HG03565 (cell line): ENCODE measurements around the gene TBCK.

Experiments used
- ATAC-seq: cut with Tn5 transposase; IDR thresholded peaks from one replicate; pipeline ENCODE4 v1.9.1; 2021; ENCODE audit warnings: mild to moderate bottlenecking, moderate library complexity; ENCODE audit not compliant: unreplicated experiment

Gene TBCK

GRCh38 chr4:106287353-106287969 is 28.5 kb downstream of the TBCK start:
- no peak for ATAC-seq

- ATAC-seq, result no peak
Measured at GRCh38 chr4:106286611-106287010, 29.4 kb downstream of the TBCK start.

GRCh38 chr4:106284227-106284626 is 31.8 kb downstream of the TBCK start:
- no peak for ATAC-seq

- ATAC-seq, result no peak
Measured at GRCh38 chr4:106277140-106277675, 38.8 kb downstream of the TBCK start.

GRCh38 chr4:106273831-106274230 is 42.2 kb downstream of the TBCK start:
- no peak for ATAC-seq

GRCh38 chr4:106270736-106271135 is 45.3 kb downstream of the TBCK start:
- ATAC-seq, result no peak

- no peak for ATAC-seq
Measured at GRCh38 chr4:106269711-106270110, 46.3 kb downstream of the TBCK start.

GRCh38 chr4:106268786-106269185 is 47.2 kb downstream of the TBCK start:
- ATAC-seq, result no peak

GRCh38 chr4:106266201-106266600 is 49.8 kb downstream of the TBCK start:
- ATAC-seq, result peak; percentile 67

- ATAC-seq, result no peak
Measured at GRCh38 chr4:106264331-106264728, 51.7 kb downstream of the TBCK start.

- ATAC-seq, result no peak
Measured at GRCh38 chr4:106263594-106264330, 52.2 kb downstream of the TBCK start.

- no peak for ATAC-seq
Measured at GRCh38 chr4:106261980-106262379, 54.0 kb downstream of the TBCK start.

GRCh38 chr4:106258145-106259045 is 57.6 kb downstream of the TBCK start:
- no peak for ATAC-seq

- ATAC-seq, result no peak
Measured at GRCh38 chr4:106256190-106256589, 59.8 kb downstream of the TBCK start.

GRCh38 chr4:106255195-106255594 is 60.8 kb downstream of the TBCK start:
- ATAC-seq, result no peak

GRCh38 chr4:106253364-106254129 is 62.5 kb downstream of the TBCK start:
- no peak for ATAC-seq

GRCh38 chr4:106247600-106247999 is 68.4 kb downstream of the TBCK start:
- no peak for ATAC-seq

- ATAC-seq, result no peak
Measured at GRCh38 chr4:106246441-106246840, 69.6 kb downstream of the TBCK start.

- ATAC-seq, result no peak
Measured at GRCh38 chr4:106245176-106245575, 70.8 kb downstream of the TBCK start.

- no peak for ATAC-seq
Measured at GRCh38 chr4:106240699-106241098, 75.3 kb downstream of the TBCK start.
